GM19468 (cell line): ENCODE results near the gene GABRG3.

Source experiments
- ATAC-seq: cut with Tn5 transposase; IDR thresholded peaks from one replicate; pipeline ENCODE4 v1.9.1; 2021; ENCODE audit warnings: mild to moderate bottlenecking, moderate library complexity, moderate number of reproducible peaks; ENCODE audit not compliant: unreplicated experiment; ENCODE audit errors: extremely low read depth

The GABRG3 gene

DNA sequence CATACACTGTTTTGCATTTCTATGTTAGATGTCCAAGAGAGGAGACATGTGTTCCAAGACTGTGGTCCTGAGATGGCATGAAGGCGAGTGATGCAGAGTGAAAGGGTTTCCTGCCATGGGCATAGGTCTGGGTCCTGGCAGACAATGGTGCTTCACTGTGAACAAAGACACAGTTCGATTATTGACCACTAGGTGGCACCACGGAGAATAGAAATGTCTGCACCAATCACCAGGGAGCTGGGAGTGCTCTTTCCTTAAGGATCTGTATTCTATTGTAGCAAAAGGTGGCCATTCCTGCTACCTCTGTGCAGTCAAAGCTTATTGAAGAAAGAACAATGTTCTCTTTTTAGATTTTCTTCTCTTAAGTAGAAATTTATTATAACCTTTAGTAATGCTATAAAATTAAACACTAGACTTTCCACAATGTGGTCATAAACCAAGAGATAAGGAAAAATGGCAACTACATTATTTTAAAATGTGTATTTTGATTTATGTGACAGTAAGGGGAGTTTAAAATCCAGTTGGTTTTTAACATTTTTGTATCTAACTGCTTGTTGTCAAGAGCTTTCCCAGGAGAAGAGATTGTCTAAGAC is 88.7 kb downstream of the GABRG3 start:
- no peak for ATAC-seq

GRCh38 chr15:27061739-27062138 is 90.8 kb downstream of the GABRG3 start:
- no peak for ATAC-seq

DNA sequence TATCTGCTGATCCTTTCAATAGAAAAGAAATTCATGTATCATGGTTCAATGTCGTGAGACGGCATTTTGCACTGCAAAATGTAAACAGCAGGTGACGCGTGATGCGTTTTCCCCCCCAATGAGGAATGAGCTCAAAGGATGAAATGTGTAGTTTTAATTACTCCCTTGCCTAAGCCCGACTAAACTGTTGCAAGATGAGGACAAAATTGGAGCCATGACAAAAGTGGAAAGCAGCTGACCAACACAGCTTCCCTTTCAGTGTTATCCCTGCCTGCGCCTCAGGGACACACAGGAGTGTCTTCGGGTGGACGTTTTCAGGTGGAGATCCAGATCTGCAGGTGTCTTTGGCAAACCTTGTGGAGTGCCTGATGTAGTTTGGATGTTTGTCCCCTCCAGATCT is 92.0 kb downstream of the GABRG3 start:
- ATAC-seq: no peak

- ATAC-seq: no peak
Observed at GRCh38 chr15:27064080-27064479, 93.1 kb downstream of the GABRG3 start.

- no peak for ATAC-seq
Observed at GRCh38 chr15:27065151-27065550, 94.2 kb downstream of the GABRG3 start.

GRCh38 chr15:27065785-27066184 is 94.8 kb downstream of the GABRG3 start:
- no peak for ATAC-seq

GRCh38 chr15:27066446-27066845 is 95.5 kb downstream of the GABRG3 start:
- ATAC-seq: no peak

DNA sequence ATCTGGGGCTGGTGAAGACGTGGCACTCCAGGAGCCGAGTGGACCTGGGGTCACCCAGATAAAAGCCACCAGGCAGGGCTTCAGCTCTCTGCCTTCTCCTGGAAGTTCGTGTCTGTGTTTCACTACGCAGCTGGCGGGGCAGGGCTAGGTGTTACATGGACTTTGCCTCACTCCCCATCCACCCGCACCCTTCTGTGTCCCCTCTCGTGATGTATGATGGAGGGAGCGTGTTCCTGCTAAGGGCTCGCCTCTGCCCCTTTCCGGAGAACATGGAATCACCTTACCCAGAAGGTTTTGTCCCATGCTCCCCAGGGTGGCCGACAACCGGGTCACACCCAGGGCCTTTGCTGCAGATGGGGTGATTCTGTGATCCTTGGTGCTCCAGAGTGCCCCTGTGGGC is 96.2 kb downstream of the GABRG3 start:
- no peak for ATAC-seq

DNA sequence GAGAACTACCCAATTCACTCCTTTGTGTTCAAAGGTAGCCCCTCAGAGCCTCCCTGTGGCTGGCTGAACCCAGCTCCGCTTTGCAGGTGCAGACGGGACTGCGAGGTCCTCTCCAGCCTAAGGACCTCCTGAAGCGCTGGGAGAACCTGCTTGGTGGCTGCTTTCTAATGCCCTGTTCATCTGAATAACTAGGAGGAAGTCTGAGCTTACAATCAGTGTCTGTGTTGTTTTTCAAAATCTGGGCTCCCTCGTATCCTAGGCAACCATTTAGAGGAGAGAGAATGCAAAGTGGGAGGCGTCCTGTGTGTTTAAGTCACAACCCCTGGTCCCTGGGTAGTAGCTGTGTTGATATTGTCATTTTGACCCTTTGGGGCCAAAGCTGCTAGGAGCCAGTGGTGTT is 99.9 kb downstream of the GABRG3 start:
- ATAC-seq: no peak

- no peak for ATAC-seq
Observed at GRCh38 chr15:27074179-27074578, 103.2 kb downstream of the GABRG3 start.

GRCh38 chr15:27077790-27078189 is 106.8 kb downstream of the GABRG3 start:
- no peak for ATAC-seq

GRCh38 chr15:27081676-27082418 is 110.9 kb downstream of the GABRG3 start:
- no peak for ATAC-seq

DNA sequence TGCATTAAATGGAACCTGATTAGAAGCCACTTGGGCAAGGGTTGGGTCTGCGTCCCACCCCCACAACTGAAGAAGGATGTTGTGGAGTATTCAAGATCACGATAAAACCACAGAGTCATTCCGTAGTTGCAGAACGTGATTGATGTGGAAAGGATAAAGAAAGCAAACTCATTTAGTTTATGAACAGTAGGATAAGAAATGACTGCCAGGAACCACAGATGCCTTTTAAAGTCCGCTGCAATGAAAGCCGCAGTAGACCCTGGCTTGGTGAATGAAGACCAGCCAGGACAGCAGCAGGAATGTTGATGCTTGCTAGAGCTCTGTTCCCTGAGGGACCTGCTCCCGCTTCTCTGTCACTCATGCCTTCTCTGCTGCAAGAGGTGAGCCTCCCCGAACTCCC is 111.5 kb downstream of the GABRG3 start:
- no peak for ATAC-seq

DNA sequence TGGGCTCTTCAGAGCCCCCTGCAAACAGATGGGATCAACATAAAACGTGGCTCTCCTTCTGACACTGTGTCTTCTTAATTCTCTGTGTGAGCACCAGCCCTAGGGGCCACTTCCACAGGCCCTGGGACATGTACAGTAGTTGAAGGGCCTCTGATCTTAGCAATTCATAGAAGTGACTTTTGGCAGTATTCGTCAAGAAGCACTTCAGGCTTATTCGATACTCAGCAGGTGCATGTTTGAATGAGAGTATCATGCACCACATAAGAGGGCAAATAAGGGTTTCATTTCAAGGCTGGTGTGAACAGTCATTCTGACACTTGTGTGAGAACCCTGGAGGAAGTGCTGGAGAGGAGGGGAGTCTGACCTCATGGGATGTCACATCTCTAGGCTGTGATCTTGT is 113.9 kb downstream of the GABRG3 start:
- no peak for ATAC-seq

GRCh38 chr15:27086149-27086548 is 115.2 kb downstream of the GABRG3 start:
- ATAC-seq: no peak

DNA sequence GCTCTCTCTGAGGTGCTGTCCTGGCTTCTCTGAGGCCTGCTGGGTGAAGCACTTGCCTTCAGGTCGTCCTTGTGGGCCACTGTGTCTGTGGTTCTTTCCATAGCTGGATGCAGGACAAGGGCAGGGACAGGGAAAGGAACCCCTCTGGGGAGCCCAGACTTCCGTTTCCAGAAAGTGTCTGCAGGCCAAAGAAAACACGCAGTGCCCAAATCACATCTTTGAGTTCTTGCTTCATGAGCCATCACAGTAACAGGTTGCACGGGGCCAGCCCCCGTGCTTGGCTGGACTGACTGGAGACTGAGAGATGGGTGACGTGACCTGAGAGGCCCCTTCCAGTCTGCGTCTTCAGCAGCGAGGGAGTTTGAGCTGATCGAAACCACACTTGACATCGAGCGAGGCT is 115.8 kb downstream of the GABRG3 start:
- ATAC-seq: no peak

DNA sequence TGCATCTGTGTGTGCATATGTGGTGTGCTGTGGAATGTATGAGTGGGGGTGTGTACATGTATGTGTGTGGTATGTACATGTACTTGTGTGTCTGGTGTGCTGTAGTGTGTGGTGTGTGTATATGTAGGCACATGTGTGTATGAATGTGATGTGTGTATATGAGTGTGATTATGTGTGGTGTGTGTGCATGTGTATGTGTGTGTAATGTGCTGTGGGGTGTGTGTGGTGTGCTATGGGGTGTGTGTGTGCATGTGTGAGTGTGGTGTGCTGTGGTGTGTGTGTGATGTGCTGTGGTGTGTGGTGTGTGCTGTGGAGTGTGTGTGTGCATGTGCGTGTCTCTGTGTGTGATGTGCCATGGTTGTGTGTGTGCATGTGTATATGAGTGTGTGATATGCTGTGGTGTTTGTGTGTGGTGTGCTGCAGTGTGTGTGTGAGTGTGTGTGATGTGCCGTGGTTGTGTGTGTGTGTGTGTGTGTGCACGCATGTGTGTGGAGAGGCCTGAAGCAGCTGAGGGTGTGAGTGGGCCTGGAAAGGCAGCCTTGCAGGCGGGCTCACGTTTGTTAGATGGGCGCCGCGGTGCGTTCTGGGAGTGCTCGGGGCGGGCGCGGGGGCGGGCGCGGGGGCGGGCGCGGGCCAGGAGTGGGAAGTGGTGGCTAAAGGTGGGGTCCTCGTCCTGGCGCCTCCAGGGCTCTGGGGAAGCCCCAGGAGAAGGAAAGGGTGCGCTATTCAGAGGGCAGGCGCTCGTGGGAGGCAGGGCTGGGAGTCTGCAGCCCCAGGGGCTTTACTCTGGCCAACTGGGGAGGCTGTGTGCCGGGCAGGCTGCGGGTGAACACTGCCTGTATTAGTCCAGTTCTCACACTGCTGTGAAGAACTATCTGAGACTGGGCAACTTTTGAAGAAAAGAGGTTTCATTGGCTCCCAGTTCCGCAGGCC is 116.9 kb downstream of the GABRG3 start:
- ATAC-seq: no peak

DNA sequence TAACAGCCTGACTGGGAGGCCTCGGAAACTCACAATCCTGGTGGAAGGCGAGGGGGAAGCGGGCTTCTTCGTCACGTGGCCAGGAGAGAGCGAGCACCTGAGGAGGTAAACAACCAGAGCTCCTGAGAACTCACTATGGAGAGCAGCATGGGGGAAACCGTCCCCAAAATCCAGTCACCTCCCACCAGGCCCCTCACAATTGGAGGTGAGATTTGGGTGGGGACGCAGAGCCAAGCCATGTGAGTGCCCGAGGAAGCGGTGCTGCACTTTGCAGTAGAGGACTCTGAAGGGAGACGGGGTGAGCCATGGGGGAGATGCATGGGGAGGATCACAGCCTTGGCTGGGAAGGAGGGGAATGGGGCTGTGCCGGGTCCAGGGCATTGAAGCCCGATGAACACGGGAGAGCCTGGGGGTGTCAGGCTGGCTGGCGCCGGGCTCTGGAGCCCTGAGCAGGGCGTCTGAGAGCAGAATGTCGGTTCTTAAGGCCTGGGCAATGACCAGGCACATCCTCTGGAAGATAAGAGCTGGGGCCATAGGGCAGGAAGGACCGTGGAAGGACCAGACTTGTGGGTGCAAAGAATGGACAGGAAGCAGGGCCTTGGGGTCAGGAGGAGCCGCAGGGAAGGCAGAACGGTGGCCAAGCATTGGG is 117.7 kb downstream of the GABRG3 start:
- ATAC-seq: no peak

GRCh38 chr15:27089233-27089586 is 118.2 kb downstream of the GABRG3 start:
- no peak for ATAC-seq

DNA sequence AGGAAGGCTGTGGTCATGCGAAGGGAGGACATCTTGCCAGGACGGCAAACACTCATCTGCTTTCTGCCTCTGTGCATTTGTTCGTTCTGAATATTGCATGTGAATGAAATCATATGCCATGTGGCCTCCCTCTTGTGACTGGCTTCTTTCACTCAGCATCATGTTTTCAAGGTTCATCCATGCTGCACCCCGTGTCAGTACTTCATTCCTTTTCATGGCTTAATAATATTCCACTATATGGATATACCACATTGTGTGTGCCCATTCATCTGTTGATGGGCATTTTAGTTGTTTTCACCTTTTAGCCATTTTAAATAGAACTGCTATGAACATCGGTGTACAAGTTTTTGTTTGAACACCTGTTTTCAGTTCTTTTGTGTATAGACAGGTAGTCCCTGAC is 118.7 kb downstream of the GABRG3 start:
- no peak for ATAC-seq
